HUES6 (cell line): ENCODE measurements around the gene FAM234A.

Experiments
- H3K27ac ChIP-seq: 2 replicates; pipeline ENCODE4 v1.7.0; 2013; ENCODE audit warnings: low read depth, mild to moderate bottlenecking, low read length, inconsistent platforms
- H3K27me3 ChIP-seq: 2 replicates; pipeline ENCODE4 v1.6.1; 2013; ENCODE audit warnings: low read length; ENCODE audit not compliant: control insufficient read depth, insufficient read depth
- H3K36me3 ChIP-seq: 2 replicates; pipeline ENCODE4 v1.6.1; 2013; ENCODE audit warnings: low read length; ENCODE audit not compliant: control insufficient read depth, insufficient read depth
- H3K4me1 ChIP-seq: 2 replicates; pipeline ENCODE4 v1.6.1; 2013; ENCODE audit warnings: low read length; ENCODE audit not compliant: control insufficient read depth, insufficient read depth
- H3K4me3 ChIP-seq: 2 replicates; pipeline ENCODE4 v1.5.1; 2013; ENCODE audit warnings: low read depth, low read length
- H3K9ac ChIP-seq: one replicate; pipeline ENCODE4 v1.6.1; 2013; ENCODE audit warnings: mild to moderate bottlenecking, low read length
- H3K9me3 ChIP-seq: 2 replicates; pipeline ENCODE4 v1.6.1; 2013; ENCODE audit warnings: low read depth, low read length; ENCODE audit not compliant: control insufficient read depth, insufficient read depth

Gene FAM234A

GRCh38 chr16:230949-231348 is 3.7 kb upstream of the FAM234A start:
- no peak overlapping the region for H3K27ac ChIP-seq
- H3K27me3 ChIP-seq = no peaks in the 10 kb centered on the region
- no peaks in the 10 kb centered on the region for H3K4me1 ChIP-seq
- peaks cover 25% of the 10 kb centered on the region for H3K36me3 ChIP-seq
- H3K9me3 ChIP-seq = no peaks in the 10 kb centered on the region
- no peak overlapping the region for H3K9ac ChIP-seq
- no peak overlapping the region for H3K4me3 ChIP-seq

- H3K27ac ChIP-seq = no peak overlapping the region
These were observed 5.3 kb downstream of the FAM234A start for GRCh38 chr16:239948-240277.

DNA sequence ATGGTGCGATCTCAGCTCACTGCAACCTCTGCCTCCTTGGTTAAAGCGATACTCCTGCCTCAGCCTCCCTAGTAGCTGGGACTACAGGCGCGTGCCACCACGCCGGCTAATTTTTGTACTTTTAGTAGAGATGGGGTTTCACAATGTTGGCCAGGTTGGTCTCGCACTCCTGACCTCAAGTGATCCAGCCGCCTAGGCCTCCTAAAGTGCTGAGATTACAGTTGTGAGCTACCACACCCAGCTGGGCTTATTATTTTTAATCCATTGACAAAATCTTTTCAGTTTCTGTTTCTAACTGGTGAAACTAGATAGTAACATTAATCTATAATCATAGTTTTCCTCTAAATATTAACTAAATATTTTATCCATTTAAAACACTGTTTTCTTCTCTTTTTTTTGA is 5.9 kb downstream of the FAM234A start:
- no peaks in the 10 kb centered on the region for H3K36me3 ChIP-seq
- H3K27me3 ChIP-seq = no peaks in the 10 kb centered on the region
- H3K9me3 ChIP-seq = no peaks in the 10 kb centered on the region
- no peak overlapping the region for H3K4me3 ChIP-seq
- H3K27ac ChIP-seq = no peak overlapping the region
- H3K4me1 ChIP-seq = no peaks in the 10 kb centered on the region; the same call in 1 of the 2 replicates
- no peak overlapping the region for H3K9ac ChIP-seq

More at GRCh38 chr16:239948-240277, 5.3 kb downstream of the FAM234A start:
- H3K9ac ChIP-seq = peak overlapping the region; percentile 48
- H3K27me3 ChIP-seq = no peaks in the 10 kb centered on the region
- H3K4me3 ChIP-seq = no peak overlapping the region
- H3K9me3 ChIP-seq = no peaks in the 10 kb centered on the region
- no peaks in the 10 kb centered on the region for H3K36me3 ChIP-seq
- no peaks in the 10 kb centered on the region; the same call in 1 of the 2 replicates for H3K4me1 ChIP-seq

DNA sequence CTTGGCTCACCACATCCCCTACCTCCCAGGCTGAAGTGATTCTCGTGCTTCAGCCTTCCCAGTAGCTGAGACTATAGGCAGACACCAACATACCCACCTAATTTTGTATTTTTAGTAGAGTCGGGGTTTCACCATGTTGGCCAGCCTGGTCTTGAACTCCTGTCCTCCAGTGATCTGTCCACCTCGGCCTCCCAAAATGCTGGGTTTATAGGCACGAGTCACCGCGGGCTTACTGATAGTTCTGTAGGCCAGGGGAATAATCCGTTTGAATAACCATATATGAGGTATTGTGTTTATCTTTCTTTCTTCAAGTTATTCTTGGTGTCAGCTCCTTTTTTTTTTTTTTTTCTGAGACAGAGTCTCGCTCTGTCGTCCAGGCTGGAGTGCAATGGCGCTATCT is 7.7 kb downstream of the FAM234A start:
- no peak overlapping the region for H3K27ac ChIP-seq
- no peak overlapping the region for H3K4me3 ChIP-seq
- H3K27me3 ChIP-seq = no peaks in the 10 kb centered on the region
- no peaks in the 10 kb centered on the region; the same call in 1 of the 2 replicates for H3K4me1 ChIP-seq
- no peak overlapping the region for H3K9ac ChIP-seq
- no peaks in the 10 kb centered on the region for H3K36me3 ChIP-seq
- no peaks in the 10 kb centered on the region for H3K9me3 ChIP-seq

GRCh38 chr16:243348-243747 is 8.7 kb downstream of the FAM234A start:
- no peak overlapping the region for H3K27ac ChIP-seq
- no peaks in the 10 kb centered on the region for H3K27me3 ChIP-seq
- H3K4me3 ChIP-seq = no peak overlapping the region
- H3K9me3 ChIP-seq = no peaks in the 10 kb centered on the region
- H3K9ac ChIP-seq = no peak overlapping the region
- no peaks in the 10 kb centered on the region; the same call in 1 of the 2 replicates for H3K36me3 ChIP-seq
- H3K4me1 ChIP-seq = no peaks in the 10 kb centered on the region; the same call in 1 of the 2 replicates

DNA sequence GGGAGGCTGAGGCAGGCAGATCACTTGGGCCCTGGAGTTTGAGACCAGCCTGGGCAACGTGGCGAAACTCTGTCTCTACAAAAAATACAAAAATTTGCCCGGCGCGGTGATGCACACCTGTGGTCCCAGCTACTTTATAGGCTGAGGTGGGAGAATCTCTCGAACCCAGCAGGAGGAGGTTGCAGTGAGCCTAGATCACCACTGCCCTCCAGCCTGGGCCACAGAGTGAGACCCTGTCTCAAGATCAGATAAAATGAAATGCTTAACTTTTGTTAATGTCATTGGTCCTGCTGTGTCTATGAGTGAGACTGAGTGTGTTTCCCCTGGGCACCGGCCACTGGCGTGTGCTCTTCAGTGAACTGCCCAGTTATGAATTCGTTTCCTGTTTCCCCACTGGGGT is 10.5 kb downstream of the FAM234A start:
- Histone ChIP-seq H3K9me3 (no peaks in the 10 kb centered on the region), H3K27me3 (no peaks in the 10 kb centered on the region), H3K4me3 (no peak overlapping the region), H3K36me3 (peaks cover under 1% of the 10 kb centered on the region), H3K27ac (no peak overlapping the region), H3K9ac (no peak overlapping the region), H3K4me1 (no peaks in the 10 kb centered on the region; the same call in 1 of the 2 replicates)

DNA sequence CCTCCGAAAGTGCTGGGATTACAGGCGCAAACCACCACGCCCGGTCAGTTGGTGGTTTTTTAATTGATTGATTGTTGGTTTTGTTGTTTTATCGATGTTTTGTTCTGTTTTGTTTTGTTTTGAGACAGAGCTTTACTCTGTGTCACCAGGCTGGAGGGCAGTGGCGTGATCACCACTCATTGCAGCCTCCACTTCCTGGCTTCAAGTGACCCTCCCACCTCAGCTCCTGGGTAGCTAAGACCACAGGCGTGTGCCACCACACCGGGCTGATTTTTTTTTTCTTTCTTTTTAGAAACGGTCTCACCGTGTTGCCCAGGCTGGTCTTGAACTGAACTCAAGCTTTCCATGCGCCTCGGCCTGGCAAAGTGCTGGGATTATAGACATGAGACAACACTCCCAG is 12.4 kb downstream of the FAM234A start:
- Histone ChIP-seq H3K27me3 (no peaks in the 10 kb centered on the region), H3K4me3 (no peak overlapping the region), H3K9me3 (no peaks in the 10 kb centered on the region), H3K27ac (no peak overlapping the region), H3K36me3 (peaks cover 9% of the 10 kb centered on the region), H3K4me1 (no peaks in the 10 kb centered on the region; the same call in 1 of the 2 replicates), H3K9ac (no peak overlapping the region)

- Histone ChIP-seq H3K27ac (no peak overlapping the region), H3K27me3 (no peaks in the 10 kb centered on the region), H3K4me3 (no peak overlapping the region), H3K9ac (no peak overlapping the region), H3K9me3 (no peaks in the 10 kb centered on the region), H3K4me1 (no peaks in the 10 kb centered on the region; the same call in 1 of the 2 replicates), H3K36me3 (peaks cover 25% of the 10 kb centered on the region)
These were observed 14.8 kb downstream of the FAM234A start for GRCh38 chr16:249431-249830.

DNA sequence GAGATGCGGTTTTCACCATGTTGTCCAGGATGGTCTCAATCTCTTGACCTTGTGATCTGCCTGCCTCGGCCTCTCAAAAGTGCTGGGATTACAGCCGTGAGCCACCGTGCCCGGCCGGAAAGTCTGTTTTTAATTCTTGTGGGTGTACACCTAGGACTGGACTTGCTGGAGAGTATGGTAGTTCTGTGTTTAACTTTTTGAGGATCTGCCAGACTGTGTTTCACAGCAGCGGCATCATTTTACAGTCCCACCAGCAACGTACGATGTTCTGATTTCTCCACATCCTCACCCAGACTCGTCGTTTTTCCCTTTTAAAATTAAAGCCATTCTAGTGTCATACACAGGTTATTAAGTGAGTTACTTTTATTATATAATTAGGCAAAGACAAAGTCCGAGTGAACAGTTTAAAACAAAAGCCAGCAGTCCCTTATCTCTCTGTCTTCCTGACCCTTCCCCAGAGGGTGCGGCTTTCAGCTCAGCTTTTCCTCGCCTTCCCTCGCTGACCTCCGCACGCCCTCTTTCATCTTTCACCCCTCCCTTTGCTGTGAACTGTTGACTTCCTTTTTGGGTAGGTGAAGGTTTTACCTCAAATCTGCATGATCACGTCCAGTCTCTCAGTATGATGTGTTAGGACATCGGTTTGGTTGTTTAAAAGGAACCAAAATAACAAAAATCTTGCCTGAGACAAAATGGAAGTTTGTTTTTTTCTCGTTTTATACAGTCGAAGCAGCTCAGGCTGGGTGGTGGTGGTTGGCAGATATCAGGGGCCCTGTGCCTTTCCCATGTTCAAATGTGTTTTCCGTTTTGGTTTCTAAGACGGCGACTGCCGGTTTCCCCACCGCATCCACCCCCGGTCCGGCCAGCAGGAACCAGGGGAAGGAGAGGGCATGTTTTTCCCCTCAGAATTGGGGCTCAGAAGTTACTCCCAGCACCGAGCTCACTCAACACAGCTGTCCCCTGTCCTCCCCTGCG is 18.0 kb downstream of the FAM234A start:
- H3K36me3 ChIP-seq = peaks cover 39% of the 10 kb centered on the region
- H3K9ac ChIP-seq = no peak overlapping the region
- no peaks in the 10 kb centered on the region for H3K27me3 ChIP-seq
- H3K27ac ChIP-seq = no peak overlapping the region
- no peaks in the 10 kb centered on the region for H3K9me3 ChIP-seq
- no peaks in the 10 kb centered on the region; the same call in 1 of the 2 replicates for H3K4me1 ChIP-seq
- no peak overlapping the region for H3K4me3 ChIP-seq

DNA sequence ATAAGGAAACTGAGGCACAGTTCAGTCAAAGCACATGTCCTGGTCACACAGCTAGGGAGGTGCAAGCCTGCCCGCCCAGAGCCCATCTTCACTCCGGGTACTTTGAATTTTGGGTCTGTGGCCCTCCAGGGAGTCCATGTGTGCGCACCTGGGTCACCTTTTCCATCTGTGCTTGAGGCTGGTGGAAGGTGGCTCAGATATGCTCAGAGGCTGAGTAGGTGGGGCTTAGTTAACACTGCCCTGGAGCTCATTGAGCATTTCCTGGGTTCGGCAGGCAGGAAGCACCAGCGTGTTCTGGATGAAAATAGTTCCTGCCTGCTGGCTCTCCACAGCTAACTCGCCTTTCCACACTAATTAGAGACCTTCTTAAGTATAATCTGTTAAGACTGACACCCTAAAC is 19.2 kb downstream of the FAM234A start:
- Histone ChIP-seq H3K27ac (no peak overlapping the region), H3K27me3 (no peaks in the 10 kb centered on the region), H3K36me3 (peaks cover 39% of the 10 kb centered on the region), H3K4me3 (no peak overlapping the region), H3K9me3 (no peaks in the 10 kb centered on the region), H3K9ac (no peak overlapping the region), H3K4me1 (no peaks in the 10 kb centered on the region; the same call in 1 of the 2 replicates)

DNA sequence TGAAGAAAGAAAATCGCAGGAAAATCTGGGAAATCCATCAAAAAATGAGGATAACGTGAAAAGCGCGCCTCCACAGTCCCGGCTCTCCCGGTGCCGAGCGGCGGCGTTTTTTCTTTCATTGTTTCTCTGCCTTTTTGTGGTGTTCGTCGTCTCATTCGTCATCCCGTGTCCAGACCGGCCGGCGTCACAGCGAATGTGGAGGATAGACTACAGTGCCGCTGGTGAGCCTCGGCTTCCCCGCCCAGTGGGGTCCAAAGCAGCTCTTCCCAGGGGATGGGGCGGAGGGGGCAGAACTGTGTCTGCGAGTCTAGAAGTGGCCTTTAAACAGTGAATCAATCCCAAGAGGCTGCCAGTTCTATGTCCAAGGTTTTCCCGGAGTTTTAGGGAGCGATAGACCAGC is 19.8 kb downstream of the FAM234A start:
- H3K36me3 ChIP-seq = peaks cover 44% of the 10 kb centered on the region
- no peak overlapping the region for H3K27ac ChIP-seq
- H3K4me3 ChIP-seq = no peak overlapping the region
- H3K9ac ChIP-seq = no peak overlapping the region
- no peaks in the 10 kb centered on the region for H3K9me3 ChIP-seq
- H3K27me3 ChIP-seq = no peaks in the 10 kb centered on the region
- no peaks in the 10 kb centered on the region; the same call in 1 of the 2 replicates for H3K4me1 ChIP-seq
